Measurements from ENCODE around the gene GARIN6. TPM values are rescaled to one million over a fixed set of nuclear protein-coding genes. Genes with fewer than 3 reads are reported as not detected.
"Not testable (repeated sequence)": the region's sequence is repeated elsewhere in the genome, so short reads cannot be mapped to it uniquely, and the experiment has no call there.

The GARIN6 gene
- total RNA-seq, result not detected
- long read RNA-seq, result 0 reads

- DNase-seq (ENCODE audit: low spot score), result no peak
- intact Hi-C loops (cut with DNase I), result no loop called here
These were observed at the start of gene GARIN6 for GRCh38 chr12:99647453-99647852. TSS of gene GARIN6 (plus strand) at chr12:99647753. CDS start at chr12:99648175, 422 bp downstream.

DNA sequence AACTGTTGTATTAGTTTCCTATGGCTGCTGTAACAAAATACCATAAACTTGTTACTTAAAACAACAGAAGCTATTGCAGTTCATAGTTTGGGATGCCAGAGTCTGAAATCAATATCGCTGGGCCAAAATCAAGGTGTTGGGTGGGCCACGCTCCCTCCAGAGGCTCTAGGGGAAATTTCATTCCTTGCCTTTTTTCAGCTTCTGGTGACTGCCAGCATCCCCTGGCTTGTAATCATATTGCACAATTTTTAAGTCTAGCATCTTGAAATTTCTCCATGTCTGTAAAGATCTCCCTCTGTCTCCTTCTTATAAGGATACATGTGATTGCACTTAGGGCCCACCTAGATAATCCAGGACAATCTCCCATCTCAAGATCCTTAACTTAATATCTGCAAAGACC, 48.8 kb upstream of the GARIN6 start:
- DNase-seq (ENCODE audit: low spot score), result no peak
- intact Hi-C loops (cut with DNase I), result no loop called here

DNA sequence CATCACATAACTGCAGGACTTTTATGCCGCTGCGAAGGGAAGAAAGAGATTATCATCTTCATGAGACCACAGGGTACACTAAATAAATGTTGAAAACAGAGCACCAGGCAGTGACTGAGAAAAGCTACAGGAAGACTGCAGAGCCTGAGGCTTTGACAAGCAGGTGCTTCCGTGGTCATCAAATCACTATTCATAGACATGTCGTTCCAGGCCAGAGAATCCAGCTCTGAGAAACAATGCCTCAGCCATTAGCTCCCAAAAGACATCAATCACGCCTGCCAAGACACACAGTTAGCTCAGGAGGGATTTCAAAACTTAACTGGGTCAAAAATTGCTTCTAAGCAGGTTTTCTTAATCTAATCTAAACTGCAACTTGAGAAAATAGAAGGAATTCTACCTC, 47.2 kb upstream of the GARIN6 start:
- intact Hi-C loops (cut with DNase I), result no loop called here
- no peak for DNase-seq (ENCODE audit: low spot score)

GRCh38 chr12:99609455-99610181, 37.9 kb upstream of the GARIN6 start:
- DNase-seq (ENCODE audit: low spot score), result no peak
- intact Hi-C loops (cut with DNase I), result no loop called here

DNA sequence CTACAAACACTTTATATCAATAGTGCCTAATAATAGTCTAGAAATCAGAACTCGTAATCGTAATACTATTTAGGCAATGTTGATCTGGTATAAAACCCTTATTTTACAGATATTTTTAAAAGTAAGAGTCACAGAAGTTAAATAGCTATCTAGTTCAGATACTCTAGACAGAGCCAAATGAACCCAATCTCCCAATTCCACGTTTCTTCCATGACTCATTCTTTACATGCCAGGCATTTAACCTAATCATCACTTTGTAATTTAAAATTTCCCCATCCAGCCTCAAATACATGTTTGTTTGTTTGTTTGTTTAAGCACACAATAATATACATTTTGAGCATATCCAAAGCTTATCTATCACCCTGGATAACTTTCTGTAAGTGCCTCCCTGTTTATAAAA, 36.4 kb upstream of the GARIN6 start:
- no peak for DNase-seq (ENCODE audit: low spot score)
- intact Hi-C loops (cut with DNase I), result no loop called here

DNA sequence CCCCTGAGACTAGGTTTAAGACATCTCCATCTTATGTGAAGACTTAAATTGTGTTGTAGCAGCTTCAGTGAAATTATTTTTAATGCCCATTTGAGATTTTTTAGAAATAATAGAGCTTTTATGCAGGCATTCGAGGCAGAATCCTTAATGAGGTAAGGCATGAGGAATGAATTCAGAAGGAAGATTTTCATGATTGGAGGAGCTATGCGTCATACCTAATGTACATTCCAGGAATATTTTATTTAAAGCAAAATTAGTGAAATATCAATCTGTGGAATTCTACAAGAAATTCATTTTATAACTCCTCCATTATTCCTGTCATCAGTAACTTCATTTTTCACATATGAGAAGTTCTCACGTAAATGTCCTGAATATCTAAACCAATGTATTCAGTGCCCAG, 36.0 kb upstream of the GARIN6 start:
- DNase-seq (ENCODE audit: low spot score), result no peak
- intact Hi-C loops (cut with DNase I), result no loop called here

- intact Hi-C loops (cut with DNase I), result no loop called here
These were observed 28.9 kb upstream of the GARIN6 start for GRCh38 chr12:99618657-99619056.

GRCh38 chr12:99619389-99620158, 28.0 kb upstream of the GARIN6 start:
- intact Hi-C loops (cut with DNase I), result no loop called here
- no peak for DNase-seq (ENCODE audit: low spot score)

More at GRCh38 chr12:99618657-99619056, 28.9 kb upstream of the GARIN6 start:
- DNase-seq (ENCODE audit: low spot score), result no peak

- no peak for DNase-seq (ENCODE audit: low spot score)
- intact Hi-C loops (cut with DNase I), result no loop called here
These were observed 27.4 kb upstream of the GARIN6 start for GRCh38 chr12:99620159-99620479.

DNA sequence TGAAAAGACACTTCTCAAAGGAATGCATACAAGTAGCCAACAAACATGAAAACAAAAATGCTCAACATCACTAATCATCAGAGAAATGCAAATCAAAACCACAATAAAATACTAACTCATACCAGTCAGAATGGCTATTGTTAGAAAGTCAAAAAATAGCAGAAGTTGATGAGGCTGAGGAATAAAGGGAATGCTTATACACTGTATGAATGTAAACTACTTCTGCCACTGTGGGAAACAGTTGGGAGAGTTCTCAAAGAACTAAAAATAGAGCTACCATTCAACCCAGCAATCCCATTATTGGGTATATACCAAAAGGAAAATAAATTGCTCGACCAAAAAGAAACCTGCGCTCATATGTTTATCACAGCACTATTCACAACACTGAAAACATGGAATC, 23.0 kb upstream of the GARIN6 start:
- intact Hi-C loops (cut with DNase I); DNase-seq (ENCODE audit: low spot score): not testable (repeated sequence)

DNA sequence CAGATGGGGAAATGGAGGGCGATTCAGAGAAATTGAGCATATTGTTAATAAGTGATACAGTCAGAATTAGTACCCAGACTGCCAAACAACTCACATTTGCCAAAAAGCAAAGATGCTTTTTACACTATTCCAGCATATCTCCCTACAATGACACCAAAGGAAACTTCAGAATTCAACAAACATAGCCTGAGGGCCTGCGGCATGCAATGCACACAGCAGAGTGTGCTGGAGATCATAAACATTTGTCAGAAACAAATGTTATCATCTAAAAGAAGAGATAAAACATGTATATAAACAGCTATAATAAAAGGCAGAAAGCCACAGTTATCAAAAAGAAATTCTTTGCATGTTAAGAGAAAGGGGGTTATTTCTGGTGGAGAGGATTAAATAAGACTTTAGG, 20.1 kb upstream of the GARIN6 start:
- DNase-seq (ENCODE audit: low spot score), result no peak
- intact Hi-C loops (cut with DNase I), result no loop called here

- intact Hi-C loops (cut with DNase I), result no loop called here
- DNase-seq (ENCODE audit: low spot score), result no peak
These were observed 2.9 kb upstream of the GARIN6 start for GRCh38 chr12:99644629-99645028.

- no peak for DNase-seq (ENCODE audit: low spot score)
- intact Hi-C loops (cut with DNase I), result no loop called here
These were observed 630 bp downstream of the GARIN6 start for GRCh38 chr12:99648183-99648582.

DNA sequence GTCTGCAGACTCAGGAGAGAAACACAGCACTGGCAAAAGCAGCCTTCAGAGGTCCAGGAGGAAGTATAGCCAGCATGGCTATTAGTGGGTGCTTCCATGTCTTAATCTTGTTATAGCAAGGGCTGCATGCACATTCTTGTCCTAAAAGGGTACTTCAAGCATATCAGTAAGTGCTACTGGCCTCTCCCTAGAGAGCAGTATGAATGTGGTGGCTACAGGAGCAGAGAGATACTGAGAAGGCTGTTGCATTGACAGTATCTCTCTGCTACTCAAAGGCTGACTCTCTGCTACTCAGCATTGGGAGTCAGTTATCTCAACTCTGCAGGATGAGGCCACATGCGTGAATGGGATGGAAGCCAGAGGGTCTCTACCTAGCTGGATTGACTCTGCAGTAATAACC, 2.0 kb downstream of the GARIN6 start:
- no peak for DNase-seq (ENCODE audit: low spot score)
- intact Hi-C loops (cut with DNase I), result no loop called here

DNA sequence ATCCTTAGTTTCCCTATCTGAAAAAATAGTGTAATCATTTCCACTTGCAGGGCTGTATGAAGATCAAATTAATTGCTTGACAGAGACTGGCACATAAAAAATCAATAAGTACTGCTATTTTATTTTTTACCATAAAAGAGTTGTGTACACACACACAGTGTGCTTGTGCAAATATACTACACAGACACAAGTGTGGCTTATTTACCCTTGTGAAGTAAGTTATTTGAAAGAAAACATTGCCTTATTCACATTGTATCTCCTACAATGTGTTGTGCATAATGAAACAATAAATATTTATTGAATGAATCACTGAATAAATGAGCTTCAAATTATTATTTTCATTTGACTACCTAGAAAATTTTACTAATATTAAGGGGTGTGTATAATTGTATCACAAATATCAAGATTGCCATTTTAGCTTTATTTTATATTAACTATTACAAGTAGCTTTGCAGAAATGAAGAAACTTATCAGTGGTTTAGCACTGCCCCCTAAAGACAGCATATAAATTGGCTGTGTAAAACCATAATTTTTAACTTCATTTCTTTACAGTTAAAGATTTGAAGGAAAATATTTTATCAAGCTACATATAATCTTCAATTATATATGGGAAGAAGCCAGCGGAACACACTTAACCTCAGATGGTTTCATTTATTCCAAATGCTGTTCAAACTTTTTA, 11.3 kb downstream of the GARIN6 start:
- DNase-seq (ENCODE audit: low spot score), result no peak
- intact Hi-C loops (cut with DNase I), result no loop called here

DNA sequence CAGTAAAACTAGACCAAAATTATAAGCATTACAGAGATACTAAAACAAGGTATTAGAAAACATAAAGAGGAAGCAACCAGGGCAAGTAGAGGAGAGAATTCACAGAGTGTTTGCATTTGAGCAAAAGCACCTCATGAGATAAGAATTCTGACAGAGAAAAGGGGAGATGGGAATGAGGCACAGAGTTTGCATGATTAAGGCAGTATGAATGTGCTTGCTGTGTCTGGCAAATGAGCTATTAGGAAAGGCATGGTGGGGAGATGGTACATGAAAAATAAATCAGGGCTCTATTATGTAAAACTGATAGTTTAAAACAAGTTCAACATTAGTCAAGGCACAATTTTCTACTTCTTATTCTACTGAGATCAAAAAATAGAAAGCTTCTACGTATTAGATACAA, 23.1 kb downstream of the GARIN6 start:
- DNase-seq (ENCODE audit: low spot score), result no peak
- intact Hi-C loops (cut with DNase I), result no loop called here

DNA sequence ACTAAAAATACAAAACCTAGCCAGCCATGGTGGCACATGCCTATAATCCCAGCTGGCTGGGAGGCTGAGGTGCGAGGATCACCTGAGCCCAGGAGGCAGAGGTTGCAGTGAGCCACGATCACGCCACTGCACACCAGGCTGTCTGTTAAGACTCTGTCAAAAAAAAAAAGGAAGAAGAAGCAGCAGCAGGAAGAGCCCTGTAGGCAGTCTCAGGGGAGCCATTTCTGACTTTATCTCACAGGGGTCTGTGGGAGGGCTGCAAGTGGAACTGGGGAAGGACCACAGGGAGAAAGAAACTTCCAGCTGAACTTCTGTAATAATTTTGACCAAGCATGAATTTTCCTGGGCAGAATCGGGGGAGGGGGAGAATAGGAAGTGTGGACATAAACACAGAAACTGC, 32.7 kb downstream of the GARIN6 start:
- intact Hi-C loops (cut with DNase I), result no loop called here
- no peak for DNase-seq (ENCODE audit: low spot score)

DNA sequence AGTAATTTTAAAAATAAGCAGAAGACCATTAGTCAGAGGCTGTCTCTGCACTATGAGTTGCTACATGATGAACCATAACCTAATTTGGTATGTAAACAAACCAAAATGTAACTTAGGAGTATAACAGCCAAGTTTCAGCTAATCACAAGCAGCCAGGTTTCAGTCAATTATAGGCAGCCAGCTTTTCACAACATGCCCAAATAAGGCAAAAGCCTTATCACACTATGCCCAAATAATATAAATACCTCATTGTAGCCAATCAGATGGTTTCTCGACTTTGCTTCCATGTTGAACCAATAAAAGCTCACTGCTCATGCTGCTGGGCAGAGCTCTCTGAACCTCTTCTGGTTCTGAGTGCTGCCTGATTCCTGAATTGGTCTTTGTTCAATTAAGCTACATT, 38.6 kb downstream of the GARIN6 start:
- DNase-seq (ENCODE audit: low spot score), result no peak
- intact Hi-C loops (cut with DNase I), result no loop called here

GRCh38 chr12:99695050-99695449, 47.5 kb downstream of the GARIN6 start:
- no peak for DNase-seq (ENCODE audit: low spot score)
- intact Hi-C loops (cut with DNase I), result no loop called here
